GM18907 (cell line): Measurements from ENCODE around the gene ALG6.
"Not testable (repeated sequence)": the region's sequence is repeated elsewhere in the genome, so short reads cannot be mapped to it uniquely, and the experiment has no call there.

Experiments used
- ATAC-seq: cut with Tn5 transposase; IDR thresholded peaks from one replicate; pipeline ENCODE4 v1.9.1; 2021; ENCODE audit warnings: mild to moderate bottlenecking, moderate library complexity; ENCODE audit not compliant: unreplicated experiment

The ALG6 gene

GRCh38 chr1:63411066-63411465 is 43.6 kb downstream of the ALG6 start:
- ATAC-seq = no peak

- ATAC-seq = no peak
Measured at GRCh38 chr1:63413394-63413793, 46.0 kb downstream of the ALG6 start.

GRCh38 chr1:63414691-63415365 is 47.4 kb downstream of the ALG6 start:
- no peak for ATAC-seq

- no peak for ATAC-seq
Measured at GRCh38 chr1:63418101-63418500, 50.7 kb downstream of the ALG6 start.

- not testable (repeated sequence) for ATAC-seq
Measured at GRCh38 chr1:63420746-63421145, 53.3 kb downstream of the ALG6 start.

GRCh38 chr1:63423649-63424048 is 56.2 kb downstream of the ALG6 start:
- ATAC-seq = no peak

- ATAC-seq = no peak
Measured at GRCh38 chr1:63428815-63429214, 61.4 kb downstream of the ALG6 start.

GRCh38 chr1:63429281-63429680 is 61.9 kb downstream of the ALG6 start:
- no peak for ATAC-seq

GRCh38 chr1:63435161-63435560 is 67.7 kb downstream of the ALG6 start:
- ATAC-seq = no peak

- no peak for ATAC-seq
Measured at GRCh38 chr1:63442141-63442475, 74.7 kb downstream of the ALG6 start.

- no peak for ATAC-seq
Measured at GRCh38 chr1:63448731-63449246, 81.4 kb downstream of the ALG6 start.

GRCh38 chr1:63450416-63450815 is 83.0 kb downstream of the ALG6 start:
- ATAC-seq = no peak

GRCh38 chr1:63453232-63453631 is 85.8 kb downstream of the ALG6 start:
- peak; percentile 53 for ATAC-seq

GRCh38 chr1:63454269-63454668 is 86.8 kb downstream of the ALG6 start:
- ATAC-seq = no peak

- ATAC-seq = no peak
Measured at GRCh38 chr1:63458750-63459149, 91.3 kb downstream of the ALG6 start.

GRCh38 chr1:63461661-63462230 is 94.3 kb downstream of the ALG6 start:
- ATAC-seq = no peak

GRCh38 chr1:63463248-63463647 is 95.8 kb downstream of the ALG6 start:
- ATAC-seq = no peak

- no peak for ATAC-seq
Measured at GRCh38 chr1:63466181-63466580, 98.8 kb downstream of the ALG6 start.

- ATAC-seq = no peak
Measured at GRCh38 chr1:63466759-63467158, 99.3 kb downstream of the ALG6 start.

GRCh38 chr1:63468683-63469082 is 101.3 kb downstream of the ALG6 start:
- ATAC-seq = not testable (repeated sequence)

- no peak for ATAC-seq
Measured at GRCh38 chr1:63475761-63476160, 108.3 kb downstream of the ALG6 start.

GRCh38 chr1:63480057-63480456 is 112.6 kb downstream of the ALG6 start:
- no peak for ATAC-seq

- no peak for ATAC-seq
Measured at GRCh38 chr1:63486629-63487028, 119.2 kb downstream of the ALG6 start.
